Umbilical cord (tissue), 2 donors: ENCODE results near the gene RPS6KA2. TPM values are rescaled to one million over a fixed set of nuclear protein-coding genes. Genes with fewer than 3 reads are reported as not detected.
"Not testable (repeated sequence)": the region's sequence is repeated elsewhere in the genome, so short reads cannot be mapped to it uniquely, and the experiment has no call there.

Experiments
- DNase-seq: peaks from one replicate; pipeline ENCODE4 v3.0.0-alpha.2; 2015; ENCODE audit warnings: low spot score
- total RNA-seq: library from RNA; depleted of rRNA; stranded (reverse); fragments of >200 nt; gene quantifications from one replicate; pipeline ENCODE4 v1.2.3, GENCODE V29; 2014; ENCODE audit warnings: low replicate concordance; ENCODE audit not compliant: insufficient read depth

Gene RPS6KA2
- total RNA-seq, 1 donor from 2014 or later = 10.1 TPM

DNA sequence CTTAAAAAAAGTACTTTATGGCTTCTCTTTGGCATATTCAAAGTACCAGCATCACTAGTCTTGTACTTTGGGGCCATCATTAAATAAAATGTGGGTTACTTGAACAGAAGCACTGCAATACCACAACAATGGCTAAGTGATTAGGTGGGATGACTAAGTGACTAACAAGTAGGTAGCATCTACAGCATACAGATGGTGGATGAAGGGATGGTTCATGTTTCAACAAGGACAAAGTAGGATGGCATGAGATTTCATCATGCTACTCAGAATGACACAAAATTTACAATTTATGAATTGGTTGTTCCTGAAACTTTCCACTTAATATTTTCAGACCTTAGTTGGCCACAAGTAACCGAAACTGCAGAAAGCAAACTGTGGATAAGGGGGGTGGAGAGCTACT is 252.0 kb downstream of the RPS6KA2 start:
- no peak for DNase-seq

DNA sequence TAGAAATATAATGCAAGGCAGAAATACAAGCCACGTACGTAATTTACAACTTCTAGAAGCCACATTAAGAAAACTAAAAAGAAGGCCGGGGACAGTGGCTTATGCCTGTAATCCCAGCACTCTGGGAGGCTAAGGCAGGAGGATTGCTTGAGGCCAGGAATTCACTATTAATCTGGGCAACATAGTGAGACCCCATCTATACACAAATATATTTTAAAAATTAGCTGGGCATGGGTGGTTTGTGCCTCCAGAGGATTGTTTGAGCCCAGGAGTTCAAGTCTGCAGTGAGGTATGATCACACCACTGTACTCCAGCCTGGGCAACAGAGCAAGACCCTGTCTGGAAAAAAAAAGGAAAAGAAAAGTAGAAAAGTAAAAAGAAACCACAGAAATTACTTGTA is 256.6 kb downstream of the RPS6KA2 start:
- DNase-seq = no peak

DNA sequence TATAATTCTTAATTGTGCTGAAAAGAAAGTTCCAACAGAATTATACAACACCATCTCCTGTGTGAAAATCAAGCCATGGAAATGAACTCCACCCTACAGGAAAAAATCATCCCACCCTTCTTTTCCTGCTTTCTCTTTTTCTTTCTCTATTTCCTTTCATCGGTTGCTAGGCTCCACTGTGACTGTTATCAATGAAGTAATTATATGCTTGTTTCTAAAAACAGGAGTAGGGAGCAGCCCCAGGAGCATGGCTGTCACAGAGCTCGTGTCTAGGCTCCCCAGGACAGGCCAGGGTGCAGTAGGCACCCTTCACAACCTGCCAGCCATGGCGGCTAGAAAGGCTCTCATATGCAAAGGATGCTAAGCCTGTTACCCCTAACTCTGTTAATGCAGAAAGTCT is 257.3 kb downstream of the RPS6KA2 start:
- DNase-seq = no peak

DNA sequence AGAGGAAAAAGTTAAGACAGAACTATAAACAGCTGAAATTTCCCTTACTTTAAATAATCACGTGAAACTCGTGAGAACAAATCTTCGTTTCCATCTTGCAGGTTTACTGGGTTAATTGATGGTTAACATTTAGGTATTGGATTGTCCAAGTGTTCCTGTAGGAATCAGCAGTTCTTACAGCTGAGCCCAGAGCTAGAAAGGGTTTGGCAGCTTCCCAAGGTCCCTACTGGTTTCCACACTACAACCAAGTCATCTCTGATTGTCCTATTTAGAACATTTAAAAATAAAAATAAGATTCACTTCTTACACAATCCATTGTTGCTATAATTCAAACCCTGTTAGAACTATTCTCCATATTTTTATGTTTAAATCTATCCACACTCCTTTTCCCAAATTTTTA is 260.1 kb downstream of the RPS6KA2 start:
- DNase-seq = no peak

DNA sequence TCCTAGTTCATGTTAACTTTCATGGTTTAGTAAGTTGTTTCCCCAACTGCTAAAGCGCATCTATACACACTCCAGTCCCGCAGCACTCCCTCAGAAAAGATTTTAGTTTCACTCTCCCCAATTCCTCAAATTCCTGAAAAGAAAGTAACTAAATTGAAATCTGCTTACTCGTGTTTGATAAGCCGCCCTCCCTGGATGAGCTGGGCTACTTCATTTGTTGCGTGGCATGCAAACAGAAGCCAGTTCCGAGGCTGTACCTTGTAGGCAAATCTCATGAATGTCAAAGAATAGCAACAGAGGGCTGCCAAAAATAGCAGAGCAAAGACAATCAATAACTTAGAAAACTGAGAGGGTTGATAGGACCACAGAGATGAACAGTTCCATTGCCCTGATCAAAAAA is 261.2 kb downstream of the RPS6KA2 start:
- DNase-seq = no peak

DNA sequence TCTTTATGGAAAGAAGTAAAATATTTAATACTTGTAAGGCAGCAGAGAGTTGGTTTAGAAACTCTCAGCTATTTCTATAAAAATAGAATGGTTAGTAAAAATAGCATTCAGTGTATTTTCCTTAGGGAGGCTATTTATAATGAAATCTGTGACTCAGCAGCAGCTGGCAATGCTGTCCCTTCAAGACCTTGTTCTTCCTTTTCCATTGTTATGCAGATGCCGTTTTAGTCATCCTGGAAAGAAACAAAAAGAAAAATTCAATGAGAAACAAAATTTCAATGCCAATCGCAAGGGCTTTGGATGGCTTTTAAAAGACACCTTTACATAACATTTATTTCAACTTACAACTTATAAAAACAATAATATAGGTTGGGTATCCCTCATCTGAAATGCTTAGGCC is 261.8 kb downstream of the RPS6KA2 start:
- DNase-seq = peak; percentile 26

DNA sequence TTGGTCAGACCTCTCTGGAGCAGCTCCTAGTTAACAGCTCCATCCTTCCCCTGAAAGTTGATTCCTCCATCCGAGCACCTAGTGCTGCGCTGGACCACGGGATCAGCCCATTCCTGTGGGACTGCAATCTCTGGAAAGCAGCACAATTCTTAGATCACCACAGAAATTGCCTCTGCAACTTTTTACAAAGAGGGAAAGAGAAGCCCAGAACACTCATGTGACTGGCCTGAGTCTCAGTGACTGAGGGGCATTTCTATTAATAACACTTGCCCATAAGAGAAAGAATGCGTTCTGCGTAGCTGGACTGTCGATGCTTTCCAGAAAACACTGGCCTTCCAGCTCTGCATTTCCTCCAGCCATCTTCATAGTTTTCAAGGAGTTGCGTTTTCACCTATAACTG is 262.6 kb downstream of the RPS6KA2 start:
- peak; percentile 31 for DNase-seq

DNA sequence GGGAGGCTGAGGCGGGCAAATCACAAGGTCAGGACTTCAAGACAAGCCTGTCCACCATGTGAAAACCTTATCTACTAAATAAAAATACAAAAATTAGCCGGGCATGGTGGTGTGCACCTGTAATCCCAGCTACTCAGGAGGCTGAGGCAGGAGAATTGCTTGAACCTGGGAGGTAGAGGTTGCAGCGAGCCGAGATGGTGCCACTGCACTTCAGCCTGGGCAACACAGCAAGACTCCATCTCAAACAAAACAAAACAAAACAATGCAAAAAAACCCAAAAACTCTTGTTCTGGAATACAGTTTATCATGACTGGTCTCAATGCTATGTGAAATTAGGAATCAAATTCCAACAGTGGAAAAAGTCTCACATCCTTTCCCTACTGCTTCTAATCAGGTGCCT is 264.6 kb downstream of the RPS6KA2 start:
- not testable (repeated sequence) for DNase-seq

DNA sequence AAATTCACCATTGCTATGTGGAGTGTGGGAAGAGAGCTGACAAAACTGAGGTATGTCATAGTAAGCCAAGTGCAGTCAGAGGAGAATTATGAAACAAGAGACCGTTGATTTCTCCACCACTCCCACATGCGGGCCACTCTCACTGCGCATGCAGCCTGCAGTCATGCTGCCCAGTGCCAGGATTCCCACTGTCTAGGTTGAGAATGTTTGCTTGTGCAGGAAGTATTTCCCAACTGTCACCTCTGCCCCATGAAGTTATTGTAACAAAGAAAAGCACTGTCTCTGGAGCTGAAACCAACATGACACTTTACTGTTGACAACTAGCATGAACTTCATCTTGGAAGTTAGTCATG is 266.0 kb downstream of the RPS6KA2 start:
- DNase-seq = no peak

DNA sequence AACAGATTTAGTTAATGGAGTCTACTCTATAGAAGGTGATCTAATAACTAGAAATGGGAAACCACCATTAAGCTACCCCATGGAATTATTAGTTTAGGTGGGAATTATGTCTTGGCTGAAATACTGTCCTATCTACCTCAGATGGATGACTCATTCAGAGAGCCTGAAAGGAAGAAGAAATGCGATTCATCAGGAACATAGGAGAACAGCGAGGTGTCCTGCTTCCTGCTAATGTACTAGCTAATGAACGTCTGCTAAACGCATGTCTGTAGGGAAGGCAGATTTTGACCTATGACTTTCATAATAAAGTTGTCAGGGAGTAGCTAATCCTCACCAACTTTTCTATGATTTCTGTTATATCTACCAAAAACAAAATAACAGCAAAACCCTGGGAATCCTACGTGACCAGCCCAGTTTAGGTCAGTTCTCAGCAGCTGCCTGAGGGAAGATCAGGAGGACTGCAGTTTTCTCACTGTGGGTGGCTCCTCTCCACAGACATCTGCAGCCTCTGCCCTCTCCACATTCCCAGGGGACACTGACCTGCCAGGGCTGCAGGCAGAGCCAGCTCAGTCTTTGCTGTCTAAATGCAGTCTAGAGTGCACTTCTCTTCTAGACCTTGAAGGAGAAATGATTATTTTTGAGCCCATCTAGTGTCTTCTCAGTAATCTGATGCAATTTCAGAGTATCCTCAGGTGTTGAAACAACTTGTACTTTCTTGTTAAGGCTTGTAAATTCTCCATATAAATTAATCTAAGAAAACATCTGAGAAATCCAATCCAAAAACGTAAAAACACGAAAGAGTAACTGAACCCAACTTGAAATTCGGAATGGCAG is 266.6 kb downstream of the RPS6KA2 start:
- DNase-seq = no peak

Other genes starting within 250 kb of the RPS6KA2 start
- 36.4 TPM for gene MPC1, start 244.3 kb downstream of the RPS6KA2 start, total RNA-seq
- gene RAMACL, start 40.6 kb downstream of the RPS6KA2 start, total RNA-seq = 13.2 TPM